ENCODE results near the gene ZMYND19.
"Not testable (repeated sequence)": the region's sequence is repeated elsewhere in the genome, so short reads cannot be mapped to it uniquely, and the experiment has no call there.

ZMYND19 gene

GRCh38 chr9:137553654-137554053 lies 36.7 kb downstream of the ZMYND19 start:
- not testable (repeated sequence) for DNase-seq

GRCh38 chr9:137552022-137552768 lies 38.1 kb downstream of the ZMYND19 start:
- no peak for DNase-seq

GRCh38 chr9:137551264-137552021 lies 38.9 kb downstream of the ZMYND19 start, which contains the start of gene MRPL41:
Gene MRPL41, plus strand, starts transcription at chr9:137551879. Its CDS starts 203 bp downstream, at chr9:137552082.
- DNase-seq = peak; percentile 92 to 98 (median 98)

- DNase-seq = not testable (repeated sequence)
Measured at GRCh38 chr9:137550958-137551263, 39.4 kb downstream of the ZMYND19 start.

- DNase-seq = peak; percentile 75 to 89 (median 79)
Measured at GRCh38 chr9:137550231-137550621, 40.1 kb downstream of the ZMYND19 start, which contains the start of gene PNPLA7. Gene PNPLA7, minus strand, starts transcription at chr9:137550402. Its CDS starts 205 bp downstream, at chr9:137550197.

- no peak for DNase-seq
Measured at GRCh38 chr9:137547687-137548543, 42.4 kb downstream of the ZMYND19 start.

- no peak for DNase-seq
Measured at GRCh38 chr9:137545123-137545522, 45.2 kb downstream of the ZMYND19 start.

- peak; percentile 48 to 59 (median 57) for DNase-seq
Measured at GRCh38 chr9:137544176-137544760, 46.0 kb downstream of the ZMYND19 start.

- DNase-seq = no peak
Measured at GRCh38 chr9:137543237-137543963, 46.9 kb downstream of the ZMYND19 start.

GRCh38 chr9:137542486-137542885 lies 47.8 kb downstream of the ZMYND19 start:
- no peak for DNase-seq

GRCh38 chr9:137540536-137540935 lies 49.8 kb downstream of the ZMYND19 start:
- no peak for DNase-seq

- DNase-seq = no peak
Measured at GRCh38 chr9:137538058-137538457, 52.3 kb downstream of the ZMYND19 start.

GRCh38 chr9:137536594-137537131 lies 53.6 kb downstream of the ZMYND19 start:
- DNase-seq = not testable (repeated sequence)

- DNase-seq = no peak
Measured at GRCh38 chr9:137535120-137535428, 55.2 kb downstream of the ZMYND19 start.

- DNase-seq = peak; percentile 61 to 78 (median 72)
Measured at GRCh38 chr9:137534256-137535119, 55.8 kb downstream of the ZMYND19 start.

GRCh38 chr9:137532891-137533468 lies 57.3 kb downstream of the ZMYND19 start:
- DNase-seq = not testable (repeated sequence)

Data from suppressor macrophage treated with lipopolysaccharide for 1 hour (primary cell).